Neural progenitor cell (in vitro differentiated cells): ENCODE data around the gene SLC41A3.

ENCODE experiments used
- CTCF ChIP-seq: fragments of 200-600 bp; sonication (generic); IDR thresholded peaks from 2 replicates; pipeline ENCODE4 v1.5.1; 2017; ENCODE audit warnings: antibody characterized with exemption, mild to moderate bottlenecking
- EZH2 ChIP-seq: fragments of 200-600 bp; sonication (generic); IDR thresholded peaks from 2 replicates; pipeline ENCODE4 v1.6.1; 2017; ENCODE audit warnings: antibody characterized with exemption, mild to moderate bottlenecking, moderate library complexity
- EZH2phosphoT487 ChIP-seq: fragments of 200-600 bp; sonication (generic); IDR thresholded peaks from 2 replicates; pipeline ENCODE4 v1.6.1; 2017; ENCODE audit warnings: antibody characterized with exemption

- TF ChIP-seq CTCF (no peak), EZH2 (no peak), EZH2phosphoT487 (no peak)
Measured at GRCh38 chr3:125958511-125959316, 125.2 kb downstream of the SLC41A3 start.
